Panc1 (cell line): ENCODE results near the gene NUP98. TPM values are rescaled to one million over a fixed set of nuclear protein-coding genes. Genes with fewer than 3 reads are reported as not detected.

ENCODE experiments used
- ATAC-seq: fragments of 200-7000 bp; cut with Tn5 transposase; 2 replicates; pipeline ENCODE4 v1.9.1; 2020; ENCODE audit warnings: mild to moderate bottlenecking, moderate library complexity
- BruUV-seq: library from RNA; stranded (reverse); fragments of 400-500 nt; replicated peaks from 2 replicates; lab custom pipeline; 2021; lab: Mats Ljungman, UMichigan
- CTCF ChIA-PET: fragments of 300-600 bp; sonication (Branson Sonifier 250); formaldehyde crosslinking; loops from one replicate; lab custom pipeline; 2022; ENCODE audit warnings: antibody characterized with exemption; lab: Charles Lee
- POLR2A ChIA-PET: fragments of 300-600 bp; sonication (Branson Sonifier 250); formaldehyde crosslinking; loops from one replicate; lab custom pipeline; 2022; ENCODE audit warnings: antibody characterized with exemption; lab: Charles Lee
- DNase-seq: peaks from one replicate; pipeline ENCODE4 v3.0.0-alpha.2; 2010; ENCODE audit warnings: low read depth, low spot score
- H3K27ac ChIP-seq: 2 replicates; pipeline ENCODE4 v1.5.1; 2011; ENCODE audit warnings: mild to moderate bottlenecking, low read length, inconsistent platforms
- H3K27me3 ChIP-seq: fragments of 200-500 bp; sonication (Bioruptor generic); 2 replicates; pipeline ENCODE4 v1.6.0; 2014; ENCODE audit warnings: low read length, inconsistent platforms; ENCODE audit not compliant: control insufficient read depth, insufficient read depth
- H3K36me3 ChIP-seq: fragments of 200-500 bp; sonication (Bioruptor generic); 2 replicates; pipeline ENCODE4 v1.5.1; 2014; ENCODE audit warnings: inconsistent platforms, mild to moderate bottlenecking, low read length, moderate library complexity; ENCODE audit not compliant: control insufficient read depth, insufficient read depth
- H3K4me1 ChIP-seq: 2 replicates; pipeline ENCODE4 v1.5.1; 2011; ENCODE audit warnings: inconsistent platforms, mild to moderate bottlenecking, low read length, moderate library complexity; ENCODE audit not compliant: control insufficient read depth, insufficient read depth
- H3K4me3 ChIP-seq, 2 experiments: 2 replicates each; pipeline ENCODE4 v1.5.1; 2011 to 2012; ENCODE audit warnings: low read depth in 2 of 2, low read length in 2 of 2, mild to moderate bottlenecking in 2 of 2, inconsistent platforms in 1 of 2, moderate library complexity in 1 of 2
- H3K9me3 ChIP-seq: fragments of 200-500 bp; sonication (Bioruptor generic); 2 replicates; pipeline ENCODE4 v1.5.1; 2014; ENCODE audit warnings: low read depth, mild to moderate bottlenecking, inconsistent platforms, low read length, moderate library complexity; ENCODE audit not compliant: control insufficient read depth, insufficient read depth
- POLR2AphosphoS5 ChIP-seq: IDR thresholded peaks from 2 replicates; pipeline ENCODE4 v1.6.1; 2012; ENCODE audit warnings: mild to moderate bottlenecking, low read depth, low read length, moderate library complexity
- SIN3A ChIP-seq: IDR thresholded peaks from 2 replicates; pipeline ENCODE4 v1.6.1; 2012; ENCODE audit warnings: low read depth, mild to moderate bottlenecking, low read length, moderate library complexity, borderline replicate concordance; ENCODE audit not compliant: insufficient read depth
- TCF7L2 ChIP-seq: IDR thresholded peaks from 2 replicates; pipeline ENCODE4 v1.6.1; 2011; ENCODE audit warnings: mild to moderate bottlenecking, low read depth, low read length, inconsistent platforms
- in situ Hi-C: cut with HindIII; loops from 2 replicates; pipeline ENCODE4 v1.10.0; 2016; ENCODE audit warnings: low sequenced_read_pairs, low pct_unique_long_range_greater_than_20kb
- intact Hi-C: fragments of 100-400 bp; cut with micrococcal nuclease; formaldehyde crosslinking; loops from one replicate; pipeline ENCODE4 v1.10.0; 2022; ENCODE audit not compliant: unreplicated experiment
- total RNA-seq: library from RNA; stranded (reverse); gene quantifications from one replicate; pipeline ENCODE4 v1.2.1, GENCODE V29; 2021; ENCODE audit not compliant: unreplicated experiment
- TF ChIP-seq, protein P1 (sequence below): fragments of 450-650 bp; IDR thresholded peaks from 2 replicates; pipeline ENCODE4 v1.5.1; 2017; ENCODE audit warnings: mild to moderate bottlenecking
- TF ChIP-seq, protein P2 (sequence below), 2 experiments: IDR thresholded peaks; 2 replicates each; pipeline ENCODE4 v1.6.1; 2011 to 2012; ENCODE audit warnings: low read depth in 2 of 2, control low read depth in 1 of 2, low read length in 1 of 2, mild to moderate bottlenecking in 1 of 2, moderate library complexity in 1 of 2; ENCODE audit not compliant: insufficient read depth in 1 of 2

The NUP98 gene
- total RNA-seq, 1 experiment from 2014 or later, result 244 TPM

DNA sequence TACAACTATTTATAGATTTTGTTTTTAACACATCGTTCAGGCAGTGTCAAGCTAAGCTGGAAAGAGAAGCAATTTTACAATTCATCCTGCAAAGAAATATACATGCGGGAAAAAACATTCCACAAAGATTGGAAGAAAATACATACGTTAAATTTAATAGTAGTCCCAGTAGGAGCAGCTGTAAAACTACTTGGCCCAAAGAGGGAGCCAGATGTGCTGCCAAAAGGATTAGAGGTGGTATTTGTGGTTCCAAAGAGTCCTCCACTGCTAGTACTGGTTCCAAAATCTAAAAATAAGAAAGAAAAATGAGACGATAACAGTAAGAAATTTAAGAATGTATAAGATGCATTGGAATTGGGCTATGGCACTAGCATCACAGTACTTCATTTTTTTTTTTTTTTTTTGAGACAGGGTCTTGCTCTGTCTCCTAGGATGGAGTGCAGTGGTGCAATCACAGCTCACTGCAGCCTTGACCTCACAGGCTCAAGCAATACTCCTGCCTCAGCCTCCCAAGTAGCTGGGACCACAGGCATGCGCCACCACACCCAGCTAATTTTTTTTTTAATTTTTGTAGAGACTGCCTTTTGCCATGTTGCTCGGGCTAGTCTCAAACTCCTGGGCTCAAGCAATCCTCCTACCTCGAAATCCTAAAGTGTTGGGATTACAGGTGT is 21.5 kb downstream of the NUP98 start:
- Histone ChIP-seq H3K27me3 (no peaks in the 10 kb centered on the region), H3K36me3 (peaks cover 70% of the 10 kb centered on the region), H3K4me1 (no peaks in the 10 kb centered on the region), H3K4me3 (no peak overlapping the region), H3K9me3 (no peaks in the 10 kb centered on the region), H3K27ac (no peak overlapping the region)
- no peak for TF ChIP-seq POLR2AphosphoS5
- TF ChIP-seq, protein P1, sequence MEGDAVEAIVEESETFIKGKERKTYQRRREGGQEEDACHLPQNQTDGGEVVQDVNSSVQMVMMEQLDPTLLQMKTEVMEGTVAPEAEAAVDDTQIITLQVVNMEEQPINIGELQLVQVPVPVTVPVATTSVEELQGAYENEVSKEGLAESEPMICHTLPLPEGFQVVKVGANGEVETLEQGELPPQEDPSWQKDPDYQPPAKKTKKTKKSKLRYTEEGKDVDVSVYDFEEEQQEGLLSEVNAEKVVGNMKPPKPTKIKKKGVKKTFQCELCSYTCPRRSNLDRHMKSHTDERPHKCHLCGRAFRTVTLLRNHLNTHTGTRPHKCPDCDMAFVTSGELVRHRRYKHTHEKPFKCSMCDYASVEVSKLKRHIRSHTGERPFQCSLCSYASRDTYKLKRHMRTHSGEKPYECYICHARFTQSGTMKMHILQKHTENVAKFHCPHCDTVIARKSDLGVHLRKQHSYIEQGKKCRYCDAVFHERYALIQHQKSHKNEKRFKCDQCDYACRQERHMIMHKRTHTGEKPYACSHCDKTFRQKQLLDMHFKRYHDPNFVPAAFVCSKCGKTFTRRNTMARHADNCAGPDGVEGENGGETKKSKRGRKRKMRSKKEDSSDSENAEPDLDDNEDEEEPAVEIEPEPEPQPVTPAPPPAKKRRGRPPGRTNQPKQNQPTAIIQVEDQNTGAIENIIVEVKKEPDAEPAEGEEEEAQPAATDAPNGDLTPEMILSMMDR, result no peak
- no peak for TF ChIP-seq SIN3A
- no peak for TF ChIP-seq TCF7L2
- TF ChIP-seq, protein P2, sequence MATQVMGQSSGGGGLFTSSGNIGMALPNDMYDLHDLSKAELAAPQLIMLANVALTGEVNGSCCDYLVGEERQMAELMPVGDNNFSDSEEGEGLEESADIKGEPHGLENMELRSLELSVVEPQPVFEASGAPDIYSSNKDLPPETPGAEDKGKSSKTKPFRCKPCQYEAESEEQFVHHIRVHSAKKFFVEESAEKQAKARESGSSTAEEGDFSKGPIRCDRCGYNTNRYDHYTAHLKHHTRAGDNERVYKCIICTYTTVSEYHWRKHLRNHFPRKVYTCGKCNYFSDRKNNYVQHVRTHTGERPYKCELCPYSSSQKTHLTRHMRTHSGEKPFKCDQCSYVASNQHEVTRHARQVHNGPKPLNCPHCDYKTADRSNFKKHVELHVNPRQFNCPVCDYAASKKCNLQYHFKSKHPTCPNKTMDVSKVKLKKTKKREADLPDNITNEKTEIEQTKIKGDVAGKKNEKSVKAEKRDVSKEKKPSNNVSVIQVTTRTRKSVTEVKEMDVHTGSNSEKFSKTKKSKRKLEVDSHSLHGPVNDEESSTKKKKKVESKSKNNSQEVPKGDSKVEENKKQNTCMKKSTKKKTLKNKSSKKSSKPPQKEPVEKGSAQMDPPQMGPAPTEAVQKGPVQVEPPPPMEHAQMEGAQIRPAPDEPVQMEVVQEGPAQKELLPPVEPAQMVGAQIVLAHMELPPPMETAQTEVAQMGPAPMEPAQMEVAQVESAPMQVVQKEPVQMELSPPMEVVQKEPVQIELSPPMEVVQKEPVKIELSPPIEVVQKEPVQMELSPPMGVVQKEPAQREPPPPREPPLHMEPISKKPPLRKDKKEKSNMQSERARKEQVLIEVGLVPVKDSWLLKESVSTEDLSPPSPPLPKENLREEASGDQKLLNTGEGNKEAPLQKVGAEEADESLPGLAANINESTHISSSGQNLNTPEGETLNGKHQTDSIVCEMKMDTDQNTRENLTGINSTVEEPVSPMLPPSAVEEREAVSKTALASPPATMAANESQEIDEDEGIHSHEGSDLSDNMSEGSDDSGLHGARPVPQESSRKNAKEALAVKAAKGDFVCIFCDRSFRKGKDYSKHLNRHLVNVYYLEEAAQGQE (IDR thresholded peaks at IDR 0.05; ENCODE audit: insufficient read depth in 1 of 2, low read depth in 2 of 2, low read length in 1 of 2), result no peak
- DNase-seq (no peak), ATAC-seq (0 out of 2 replicates have a peak, but pooled peaks have one; percentile 10)
- CTCF ChIA-PET, result no interaction called here
- BruUV-seq, result no TSS peak
- POLR2A ChIA-PET, result interaction anchor here (0.7 to 0.8 kb wide), 2 partner anchors 12 to 33 kb away, joined by 6 read pairs; no protein-coding TSS in a partner anchor
- in situ Hi-C loops (no loop called here), intact Hi-C loops (no loop called here)

DNA sequence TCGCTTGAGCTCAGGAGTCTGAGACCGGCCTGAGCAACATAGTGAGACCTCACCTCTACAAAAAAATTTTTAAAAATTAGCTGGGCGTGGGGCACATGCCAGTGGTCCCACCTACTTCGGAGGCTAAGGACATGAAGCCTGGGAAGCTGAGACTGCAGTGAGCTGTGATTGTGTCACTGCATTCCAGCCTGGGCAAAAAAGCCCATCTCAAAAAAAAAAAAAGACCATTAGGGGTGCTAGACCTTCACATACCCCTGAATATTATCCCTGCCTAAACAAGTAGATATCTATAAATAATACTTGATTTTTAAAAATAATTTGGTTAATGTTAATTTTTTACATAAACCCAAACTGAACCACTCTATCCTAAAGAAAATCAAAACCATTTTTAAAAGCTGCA is 24.2 kb downstream of the NUP98 start:
- Histone ChIP-seq H3K36me3 (peaks cover 69% of the 10 kb centered on the region), H3K9me3 (no peaks in the 10 kb centered on the region), H3K4me3 (no peak overlapping the region), H3K4me1 (no peaks in the 10 kb centered on the region), H3K27ac (no peak overlapping the region), H3K27me3 (no peaks in the 10 kb centered on the region)
- no TSS peak for BruUV-seq
- ChIA-PET POLR2A (no interaction called here), CTCF (interaction anchor here (0.7 to 1.1 kb wide), 2 partner anchors 36 to 82 kb away, joined by 3 to 5 read pairs; no protein-coding TSS in a partner anchor)
- in situ Hi-C loops, result no loop called here
- TF ChIP-seq, protein P2 (IDR thresholded peaks at IDR 0.05; ENCODE audit: insufficient read depth in 1 of 2, low read depth in 2 of 2, low read length in 1 of 2), result no peak
- TF ChIP-seq SIN3A (no peak), POLR2AphosphoS5 (no peak), TCF7L2 (no peak)
- TF ChIP-seq, protein P1, result no peak
- ATAC-seq (no peak), DNase-seq (no peak)
- intact Hi-C loops, result loop anchor here (5.0 kb wide), 1 partner anchor 61 kb away; no protein-coding TSS in a partner anchor
